Smooth muscle cell (in vitro differentiated cells): ENCODE measurements around the gene SMIM1. TPM values are rescaled to one million over a fixed set of nuclear protein-coding genes. Genes with fewer than 3 reads are reported as not detected.
A peak's percentile ranks its signal among the peaks of the same experiment; 100 is the strongest.

ENCODE experiments used
- DNase-seq: peaks from one replicate; lab custom pipeline; 2025; ENCODE audit not compliant: unreplicated experiment; lab: John Stamatoyannopoulos, UW
- H2AFZ ChIP-seq: fragments of 200-600 bp; sonication (generic); 2 replicates; pipeline ENCODE4 v1.6.0; 2016; ENCODE audit warnings: antibody characterized with exemption, low read depth, mild to moderate bottlenecking
- H3F3A ChIP-seq: fragments of 200-600 bp; sonication (generic); 2 replicates; pipeline ENCODE4 v1.6.0; 2017; ENCODE audit warnings: antibody characterized with exemption, low read depth
- H3K27ac ChIP-seq: fragments of 200-600 bp; sonication (generic); 2 replicates; pipeline ENCODE4 v1.5.1; 2016; ENCODE audit warnings: low read depth, mild to moderate bottlenecking
- H3K27me3 ChIP-seq: fragments of 200-600 bp; sonication (generic); 2 replicates; pipeline ENCODE4 v1.6.1; 2016; ENCODE audit warnings: low read depth, mild to moderate bottlenecking
- H3K36me3 ChIP-seq: fragments of 200-600 bp; sonication (generic); 2 replicates; pipeline ENCODE4 v1.5.1; 2016; ENCODE audit warnings: low read depth
- H3K4me1 ChIP-seq: fragments of 200-600 bp; sonication (generic); 2 replicates; pipeline ENCODE4 v1.5.1; 2016; ENCODE audit warnings: low read depth
- H3K4me2 ChIP-seq: fragments of 200-600 bp; sonication (generic); 2 replicates; pipeline ENCODE4 v1.6.0; 2016; ENCODE audit warnings: mild to moderate bottlenecking
- H3K4me3 ChIP-seq: fragments of 200-600 bp; sonication (generic); 2 replicates; pipeline ENCODE4 v1.5.1; 2016; ENCODE audit warnings: mild to moderate bottlenecking
- H3K79me2 ChIP-seq: fragments of 200-600 bp; sonication (generic); 2 replicates; pipeline ENCODE4 v1.6.0; 2016; ENCODE audit warnings: low read depth, mild to moderate bottlenecking
- H3K9ac ChIP-seq: fragments of 200-600 bp; sonication (generic); 2 replicates; pipeline ENCODE4 v1.6.0; 2016; ENCODE audit warnings: low read depth
- H3K9me3 ChIP-seq: fragments of 200-600 bp; sonication (generic); replicated peaks from 2 replicates; pipeline ENCODE4 v1.5.1; 2016; ENCODE audit warnings: low read depth
- H4K20me1 ChIP-seq: fragments of 200-600 bp; sonication (generic); 2 replicates; pipeline ENCODE4 v1.6.0; 2016; ENCODE audit warnings: low read depth
- WGBS: methylation state at CpG from one replicate; pipeline ENCODE4 v1.1.7; 2016; ENCODE audit warnings: low lambda C conversion rate; 5-methylcytosine and 5-hydroxymethylcytosine counted together
- polyA plus RNA-seq: library from polyadenylated mRNA; unstranded; fragments of >200 nt; fragmentation: Nextera tagmentation; extraction: Ambion mirVana; gene quantifications from 2 replicates; pipeline ENCODE4 v1.2.1, GENCODE V29; 2016
- total RNA-seq: library from RNA; depleted of rRNA; stranded (reverse); fragments of >200 nt; gene quantifications from 2 replicates; pipeline ENCODE4 v1.2.3, GENCODE V29; 2014
- TF ChIP-seq, protein P1 (sequence below): fragments of 200-600 bp; sonication (generic); IDR thresholded peaks from 2 replicates; pipeline ENCODE4 v1.5.1; 2017; ENCODE audit warnings: borderline replicate concordance, mild to moderate bottlenecking, antibody characterized with exemption; ENCODE audit not compliant: insufficient read depth, poor library complexity, severe bottlenecking

The SMIM1 gene
- total and polyA plus RNA-seq, 2 experiments from 2014 or later: 1.3 to 14.9 TPM

GRCh38 chr1:3743421-3743820, 29.1 kb upstream of the SMIM1 start:
- WGBS: 98% methylated on average over 4 of the region's 4 CpGs
- Histone ChIP-seq H3K9me3 (no peaks in the 10 kb centered on the region), H3K4me1 (peaks cover 14% of the 10 kb centered on the region), H3K9ac (no peak overlapping the region), H3K4me3 (no peak overlapping the region), H3F3A (no peaks in the 10 kb centered on the region), H4K20me1 (peaks cover 29% of the 10 kb centered on the region), H3K79me2 (no peaks in the 10 kb centered on the region), H3K4me2 (no peak overlapping the region), H2AFZ (no peak overlapping the region), H3K36me3 (no peaks in the 10 kb centered on the region), H3K27me3 (no peaks in the 10 kb centered on the region), H3K27ac (no peak overlapping the region)
- no peak for DNase-seq
- TF ChIP-seq, protein P1, sequence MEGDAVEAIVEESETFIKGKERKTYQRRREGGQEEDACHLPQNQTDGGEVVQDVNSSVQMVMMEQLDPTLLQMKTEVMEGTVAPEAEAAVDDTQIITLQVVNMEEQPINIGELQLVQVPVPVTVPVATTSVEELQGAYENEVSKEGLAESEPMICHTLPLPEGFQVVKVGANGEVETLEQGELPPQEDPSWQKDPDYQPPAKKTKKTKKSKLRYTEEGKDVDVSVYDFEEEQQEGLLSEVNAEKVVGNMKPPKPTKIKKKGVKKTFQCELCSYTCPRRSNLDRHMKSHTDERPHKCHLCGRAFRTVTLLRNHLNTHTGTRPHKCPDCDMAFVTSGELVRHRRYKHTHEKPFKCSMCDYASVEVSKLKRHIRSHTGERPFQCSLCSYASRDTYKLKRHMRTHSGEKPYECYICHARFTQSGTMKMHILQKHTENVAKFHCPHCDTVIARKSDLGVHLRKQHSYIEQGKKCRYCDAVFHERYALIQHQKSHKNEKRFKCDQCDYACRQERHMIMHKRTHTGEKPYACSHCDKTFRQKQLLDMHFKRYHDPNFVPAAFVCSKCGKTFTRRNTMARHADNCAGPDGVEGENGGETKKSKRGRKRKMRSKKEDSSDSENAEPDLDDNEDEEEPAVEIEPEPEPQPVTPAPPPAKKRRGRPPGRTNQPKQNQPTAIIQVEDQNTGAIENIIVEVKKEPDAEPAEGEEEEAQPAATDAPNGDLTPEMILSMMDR: no peak

- H3K27me3 ChIP-seq: no peaks in the 10 kb centered on the region
- no peaks in the 10 kb centered on the region for H3F3A ChIP-seq
- no peak overlapping the region for H3K27ac ChIP-seq
- no peak overlapping the region for H2AFZ ChIP-seq
- peaks cover 14% of the 10 kb centered on the region for H3K4me1 ChIP-seq
- no peak overlapping the region for H3K4me2 ChIP-seq
- no peak for DNase-seq
- WGBS: 98% methylated on average over 12 of the region's 12 CpGs
- H3K36me3 ChIP-seq: no peaks in the 10 kb centered on the region
- peaks cover 29% of the 10 kb centered on the region for H4K20me1 ChIP-seq
- H3K79me2 ChIP-seq: no peaks in the 10 kb centered on the region
- no peak overlapping the region for H3K9ac ChIP-seq
- H3K4me3 ChIP-seq: no peak overlapping the region
- H3K9me3 ChIP-seq: no peaks in the 10 kb centered on the region
- TF ChIP-seq, protein P1: no peak
Measured at GRCh38 chr1:3743826-3744225, 28.7 kb upstream of the SMIM1 start.

- Histone ChIP-seq H3K79me2 (no peaks in the 10 kb centered on the region), H3K9ac (no peak overlapping the region), H3K9me3 (no peaks in the 10 kb centered on the region), H3K36me3 (no peaks in the 10 kb centered on the region), H2AFZ (no peak overlapping the region), H4K20me1 (peaks cover 29% of the 10 kb centered on the region), H3K4me3 (no peak overlapping the region), H3K4me1 (peaks cover 14% of the 10 kb centered on the region), H3F3A (no peaks in the 10 kb centered on the region), H3K27me3 (peaks cover 5% of the 10 kb centered on the region), H3K4me2 (no peak overlapping the region), H3K27ac (no peak overlapping the region)
- TF ChIP-seq, protein P1: no peak
- 97% methylated on average over 10 of the region's 10 CpGs for WGBS
- no peak for DNase-seq
Measured at GRCh38 chr1:3744646-3745045, 27.9 kb upstream of the SMIM1 start.

GRCh38 chr1:3745071-3745470, 27.5 kb upstream of the SMIM1 start:
- Histone ChIP-seq H4K20me1 (peaks cover 29% of the 10 kb centered on the region), H3K4me2 (peak overlapping the region; percentile 99), H2AFZ (no peak overlapping the region), H3K27ac (no peak overlapping the region), H3K9me3 (no peaks in the 10 kb centered on the region), H3F3A (no peaks in the 10 kb centered on the region), H3K27me3 (peaks cover 5% of the 10 kb centered on the region), H3K9ac (no peak overlapping the region), H3K4me3 (no peak overlapping the region), H3K79me2 (no peaks in the 10 kb centered on the region), H3K36me3 (no peaks in the 10 kb centered on the region), H3K4me1 (peaks cover 14% of the 10 kb centered on the region)
- no peak for DNase-seq
- 90% methylated on average over 10 of the region's 12 CpGs for WGBS
- TF ChIP-seq, protein P1: no peak
